Esophagus squamous epithelium (tissue), 4 donors: ENCODE measurements around the gene CROCC2.

Source experiments
- CTCF ChIP-seq, 6 experiments: fragments of 450-650 bp in 4 of 6; fragments of 200-600 bp in 2 of 6; sonication (generic) in 2 of 6; IDR thresholded peaks; one replicate each; pipeline ENCODE4 v1.5.1; 2016 to 2019; ENCODE audit warnings: antibody characterized with exemption in 6 of 6, mild to moderate bottlenecking in 4 of 6, moderate library complexity in 4 of 6
- POLR2A ChIP-seq, 4 donors: fragments of 450-650 bp; IDR thresholded peaks; one replicate each; pipeline ENCODE4 v1.6.1; 2017; ENCODE audit warnings: antibody characterized with exemption in 4 of 4, mild to moderate bottlenecking in 4 of 4, moderate library complexity in 3 of 4

- TF ChIP-seq CTCF (IDR thresholded peaks at IDR 0.05) (no peak), POLR2A (IDR thresholded peaks at IDR 0.05) (no peak)
Measured at GRCh38 chr2:241015439-241015838, 109.3 kb downstream of the CROCC2 start.
